Right ventricle myocardium superior (tissue), 1 donor: ENCODE results near the gene TRMT11. TPM values are rescaled to one million over a fixed set of nuclear protein-coding genes. Genes with fewer than 3 reads are reported as not detected.

Experiments used
- total RNA-seq: library from RNA; stranded (reverse); fragmentation: NEBNext Ultra II Directional; extraction: Animal tissue kit (Norgen Biotek cat#: 25700); gene quantifications from one replicate; pipeline ENCODE4 v1.2.1, GENCODE V29; 2021
- donor health status: DM: no; HTN: yes; CAD: no; lungs with severe emphysema.

TRMT11 gene
- total RNA-seq, 1 donor from 2014 or later: 13.5 TPM

Other genes starting within 250 kb of the TRMT11 start
- 60.6 TPM for gene HEY2, start 236.9 kb upstream of the TRMT11 start, total RNA-seq
- 12.7 TPM for gene NCOA7, start 195.6 kb upstream of the TRMT11 start, total RNA-seq
- 33.5 TPM for gene HINT3, start 29.8 kb upstream of the TRMT11 start, total RNA-seq